ENCODE measurements around the gene TBC1D22A.

The TBC1D22A gene

DNA sequence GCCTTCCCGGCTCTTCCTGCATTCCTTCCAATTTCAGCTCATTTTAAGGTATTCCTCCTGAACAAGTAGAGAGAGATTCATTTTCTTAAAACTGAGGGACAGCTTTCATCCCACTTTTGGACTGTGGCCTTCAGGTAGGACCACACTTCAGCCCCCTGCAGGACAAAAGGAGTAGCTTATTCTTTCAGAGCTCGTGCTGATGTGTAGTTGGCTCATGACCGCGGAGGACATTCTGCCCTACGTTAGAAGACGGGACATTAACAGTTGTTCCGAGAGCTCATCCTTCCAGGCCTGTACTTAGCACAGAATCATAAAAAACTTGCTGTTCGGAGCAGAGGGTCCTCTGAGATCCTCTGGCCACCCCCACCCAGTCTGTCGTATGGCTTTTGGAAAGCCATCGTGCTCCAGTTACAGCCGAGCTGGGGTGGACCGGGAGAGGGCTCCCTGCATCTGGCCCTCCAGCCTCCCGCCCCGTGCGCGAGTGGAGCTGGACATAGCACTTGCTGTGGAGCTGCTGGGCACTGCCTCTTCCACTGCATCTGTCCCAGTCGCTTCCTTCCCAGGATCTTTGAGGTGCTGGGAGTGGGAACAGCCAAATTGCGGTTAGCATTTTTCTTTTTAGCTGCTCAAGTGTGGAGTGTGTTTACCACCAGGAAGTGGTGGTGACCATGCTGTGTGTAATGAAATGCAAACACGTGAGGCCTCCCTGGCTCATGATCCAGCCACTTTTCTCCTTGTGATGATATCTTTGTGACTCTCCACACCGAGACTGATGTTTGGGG, 250.3 kb downstream of the TBC1D22A start:
- DNase-seq (ENCODE audit: low read depth in 2 of 2) = no peak

DNA sequence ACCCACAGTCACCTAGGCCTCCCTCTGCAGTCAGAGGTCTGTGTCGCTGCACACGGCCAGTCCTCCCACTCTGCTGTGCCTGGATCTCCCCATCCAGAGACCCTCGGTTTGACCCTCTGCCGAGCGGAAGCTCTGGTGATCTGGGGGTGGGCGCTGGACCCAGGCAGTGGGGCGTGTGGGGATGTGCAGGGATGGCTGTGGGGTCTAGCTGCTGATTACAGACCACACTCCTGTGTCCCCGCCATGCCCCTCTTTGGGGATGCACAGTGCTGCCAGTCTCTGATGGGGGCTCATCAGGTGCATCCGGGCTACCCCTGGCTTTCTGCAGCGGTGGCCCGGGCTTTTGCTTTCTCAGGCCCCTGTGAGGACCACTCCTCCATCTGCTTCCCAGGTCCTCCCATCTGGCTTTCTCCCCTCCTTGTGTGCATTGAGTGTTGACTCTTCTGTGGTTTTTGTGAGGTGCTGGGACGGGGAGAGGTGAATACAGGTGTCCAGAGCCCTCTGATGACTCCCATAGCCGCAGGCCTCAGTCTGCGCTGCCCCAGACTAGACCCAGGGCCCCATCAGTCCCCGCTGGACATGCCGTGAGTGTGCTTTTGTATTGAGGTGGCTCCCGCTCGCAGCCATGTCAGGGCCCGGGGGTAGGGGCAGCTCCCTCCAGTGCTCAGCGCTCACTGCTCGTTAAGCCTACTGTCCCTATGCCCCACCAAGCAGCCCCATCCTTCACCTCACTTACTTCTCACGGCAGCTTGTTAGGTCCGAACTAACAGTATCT, 251.6 kb downstream of the TBC1D22A start:
- DNase-seq (ENCODE audit: low read depth in 2 of 2) = no peak

DNA sequence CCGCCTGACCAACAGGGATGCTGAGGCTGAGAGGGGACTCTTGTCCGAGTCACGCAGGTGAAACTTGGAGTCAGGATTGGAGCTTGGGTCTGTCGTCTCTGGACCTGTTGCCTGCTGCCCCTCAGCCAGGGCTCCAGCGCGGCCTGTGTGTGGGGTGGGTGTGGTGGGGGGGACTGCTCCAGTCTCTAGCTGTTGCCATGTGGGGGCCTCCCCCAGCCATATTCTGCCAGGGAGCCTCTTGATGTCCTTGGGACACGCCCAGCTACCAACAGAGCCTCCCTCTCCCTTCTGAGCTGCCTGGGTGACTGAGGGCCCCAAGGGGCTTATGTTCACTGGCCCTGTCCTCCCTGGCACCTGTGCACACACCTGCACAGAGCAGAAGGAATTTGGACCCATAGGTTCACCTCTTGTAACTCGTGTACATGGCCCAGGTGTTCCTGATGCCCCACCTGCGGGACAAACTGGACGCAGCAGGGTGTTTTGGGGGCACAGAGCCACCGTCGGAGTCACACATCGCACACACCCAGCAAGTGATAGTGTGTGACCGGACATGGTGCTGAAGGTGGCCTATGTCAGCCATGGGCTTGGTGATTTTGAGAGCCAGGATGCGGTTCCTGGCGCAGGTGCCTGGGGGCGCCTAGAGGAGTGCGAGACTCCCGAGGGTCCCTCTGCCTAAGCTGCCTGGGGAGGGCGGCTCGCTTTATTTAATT, 252.3 kb downstream of the TBC1D22A start:
- no peak for DNase-seq (ENCODE audit: low read depth in 2 of 2)

DNA sequence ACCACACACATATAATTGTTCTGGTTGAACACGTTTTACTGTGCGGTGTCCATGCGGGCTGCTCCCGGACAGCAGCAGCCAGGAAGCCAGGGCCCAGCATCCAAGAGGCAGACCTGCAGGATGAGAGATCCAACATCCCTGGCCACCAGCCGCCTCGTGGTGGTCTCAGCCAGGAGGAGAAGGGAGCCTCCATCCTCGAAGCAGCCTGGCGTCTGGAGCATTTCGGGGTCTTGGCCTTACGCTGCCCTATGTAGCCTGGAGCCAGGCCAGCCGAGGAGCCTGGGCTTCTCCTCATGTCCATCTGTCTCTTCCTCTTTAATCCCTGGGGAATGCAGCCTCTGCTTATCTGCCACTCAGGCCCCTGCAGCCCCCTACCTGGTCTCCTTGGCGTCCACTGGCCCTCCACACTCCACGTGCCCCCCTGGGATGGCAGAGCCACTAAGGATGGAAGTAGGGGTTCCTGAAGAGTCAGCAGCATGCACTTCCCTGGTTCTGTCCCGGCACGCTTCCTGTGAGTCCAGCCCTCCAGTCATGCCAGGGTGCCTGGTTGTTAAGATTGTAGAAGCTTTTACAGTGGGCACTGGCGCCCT, 253.2 kb downstream of the TBC1D22A start:
- no peak for DNase-seq (ENCODE audit: low read depth in 2 of 2)

DNA sequence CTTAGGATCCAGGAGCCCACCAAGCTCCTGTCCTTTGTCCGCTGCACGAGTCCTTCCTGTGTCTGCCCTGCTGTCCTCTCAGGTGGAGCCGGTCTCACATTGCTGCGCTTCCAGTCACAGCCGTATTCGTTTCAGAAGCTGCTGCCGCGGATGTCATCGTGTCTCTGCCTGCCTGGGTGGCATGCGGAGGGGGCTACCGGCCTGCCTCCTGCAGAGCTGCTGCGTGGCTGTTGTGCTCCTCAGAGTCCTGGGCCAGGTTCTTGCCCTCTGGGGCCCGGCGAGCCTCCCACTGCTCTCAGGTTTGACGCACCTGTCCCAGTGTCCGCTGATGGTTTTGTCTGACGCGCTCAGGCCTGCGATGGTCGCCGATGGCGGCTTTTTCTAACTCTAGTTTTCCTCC, 254.2 kb downstream of the TBC1D22A start:
- DNase-seq (ENCODE audit: low read depth in 2 of 2) = no peak

DNA sequence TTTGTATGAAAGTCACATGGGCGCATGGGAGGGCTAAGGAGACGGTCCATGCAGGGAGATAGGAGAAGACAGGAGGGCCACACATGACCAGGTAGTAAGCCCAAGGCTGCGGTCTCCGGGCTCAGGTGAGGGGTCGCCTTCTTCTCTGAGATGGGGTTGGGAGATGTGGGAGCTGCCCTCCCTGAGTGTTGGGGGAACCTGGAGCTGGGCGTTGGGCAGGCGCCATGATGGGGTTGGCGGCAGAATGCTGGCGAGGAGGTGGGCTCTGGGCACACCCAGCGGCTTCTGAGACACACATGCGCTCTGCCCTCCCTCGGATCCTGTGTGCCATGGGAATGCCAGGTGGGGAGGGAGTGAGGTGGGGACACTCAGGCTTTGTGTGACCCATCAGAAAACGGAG, 254.8 kb downstream of the TBC1D22A start:
- DNase-seq (ENCODE audit: low read depth in 2 of 2) = no peak

DNA sequence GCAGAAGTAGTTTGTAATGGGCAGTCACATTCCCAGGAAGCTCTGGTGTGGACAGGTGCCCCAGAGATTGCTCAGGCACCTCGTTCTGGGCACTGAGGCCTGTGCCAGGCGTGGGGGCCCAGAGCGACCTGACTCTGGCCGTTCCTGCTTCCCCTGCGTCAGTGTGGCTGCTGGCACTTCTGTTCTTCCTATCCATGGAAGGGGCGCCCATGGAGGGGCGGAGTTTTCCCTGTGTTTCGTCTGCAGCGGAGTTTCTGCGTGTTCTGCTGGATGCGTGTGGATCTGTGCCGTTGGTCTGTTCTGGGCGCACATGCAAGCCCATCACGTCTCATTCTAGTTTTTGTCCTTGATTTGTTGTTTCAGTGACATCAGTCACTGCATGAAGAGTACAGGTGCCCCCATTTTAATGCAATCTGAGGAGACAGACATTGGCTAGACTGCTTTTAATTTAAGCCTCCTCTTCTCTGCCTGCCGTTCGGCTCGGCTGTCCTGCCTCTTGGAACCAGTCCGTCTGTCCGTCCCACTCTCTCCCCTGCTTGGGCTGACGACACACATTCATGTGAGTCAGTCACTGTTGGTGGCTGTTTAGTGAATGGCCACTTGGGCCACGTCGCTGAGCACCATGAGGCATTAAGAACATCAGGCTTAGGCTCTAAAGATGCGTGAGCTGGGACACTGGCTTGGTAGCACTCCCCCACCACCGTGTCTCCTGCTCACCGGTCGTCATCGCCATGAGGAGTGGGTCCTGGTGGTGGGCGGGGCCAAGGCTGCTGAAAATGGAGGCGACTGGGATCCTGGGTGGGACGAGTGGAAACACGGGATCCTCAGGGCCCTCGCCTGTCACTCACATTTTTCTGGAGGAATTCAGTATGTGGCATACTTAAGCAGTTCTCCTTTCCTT, 255.8 kb downstream of the TBC1D22A start:
- DNase-seq (ENCODE audit: low read depth in 2 of 2) = no peak

DNA sequence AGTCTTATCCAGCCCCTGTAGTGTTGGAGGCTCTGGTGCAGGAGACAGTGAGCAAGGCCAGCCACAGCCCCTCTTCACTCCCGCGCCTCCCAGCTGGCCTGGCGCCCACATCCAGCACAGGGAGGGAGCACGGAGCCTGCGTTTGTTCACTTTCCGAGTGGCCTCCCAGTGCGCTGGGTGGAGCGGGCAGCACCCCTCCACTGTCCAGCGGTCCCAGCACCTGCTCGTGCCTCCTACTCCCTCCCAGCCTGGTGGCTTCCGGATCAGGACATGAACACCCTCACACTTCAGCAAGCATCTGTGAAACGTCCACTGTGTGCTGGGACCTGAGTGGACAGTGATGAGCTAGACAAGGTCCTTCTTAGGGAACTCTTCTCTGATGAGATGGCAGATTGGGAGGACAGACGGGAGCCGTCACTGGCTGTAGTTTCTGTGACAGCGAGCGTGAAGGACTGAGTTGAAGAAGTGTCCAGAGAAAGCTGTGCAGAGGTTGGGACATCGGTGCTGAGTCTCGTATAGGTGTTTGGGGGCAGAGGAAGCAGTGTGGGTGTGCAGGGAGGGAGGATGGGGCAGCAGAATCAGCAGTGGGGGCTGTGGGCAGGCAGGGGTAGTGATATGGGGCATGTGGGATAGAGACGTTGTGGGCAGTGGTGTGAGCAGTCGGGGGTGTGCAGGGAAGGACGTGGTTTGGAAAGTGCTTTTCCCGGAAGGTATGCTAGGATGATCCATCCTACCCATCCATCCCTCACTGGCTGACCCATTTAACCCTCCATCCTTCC, 256.8 kb downstream of the TBC1D22A start:
- no peak for DNase-seq (ENCODE audit: low read depth in 2 of 2)

DNA sequence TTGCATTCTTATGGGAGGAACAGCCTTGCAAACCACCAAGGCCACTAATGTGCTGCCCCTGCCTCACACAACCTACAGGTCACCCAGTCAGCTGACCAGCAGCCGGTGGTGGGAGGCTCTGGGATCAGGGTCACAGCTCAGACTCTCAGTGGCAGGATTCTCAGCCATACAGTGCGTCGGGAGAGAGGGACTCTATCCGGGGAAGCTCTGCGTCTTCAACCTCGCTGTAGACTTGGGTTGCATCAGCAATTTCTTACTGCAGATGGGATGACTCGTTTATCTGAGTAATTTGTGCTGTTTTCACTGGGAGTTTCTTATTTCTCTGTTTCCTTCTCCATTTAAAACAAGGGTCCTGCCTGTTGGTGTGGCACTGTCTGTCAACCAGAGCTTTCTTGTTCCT, 257.7 kb downstream of the TBC1D22A start:
- no peak for DNase-seq (ENCODE audit: low read depth in 2 of 2)

DNA sequence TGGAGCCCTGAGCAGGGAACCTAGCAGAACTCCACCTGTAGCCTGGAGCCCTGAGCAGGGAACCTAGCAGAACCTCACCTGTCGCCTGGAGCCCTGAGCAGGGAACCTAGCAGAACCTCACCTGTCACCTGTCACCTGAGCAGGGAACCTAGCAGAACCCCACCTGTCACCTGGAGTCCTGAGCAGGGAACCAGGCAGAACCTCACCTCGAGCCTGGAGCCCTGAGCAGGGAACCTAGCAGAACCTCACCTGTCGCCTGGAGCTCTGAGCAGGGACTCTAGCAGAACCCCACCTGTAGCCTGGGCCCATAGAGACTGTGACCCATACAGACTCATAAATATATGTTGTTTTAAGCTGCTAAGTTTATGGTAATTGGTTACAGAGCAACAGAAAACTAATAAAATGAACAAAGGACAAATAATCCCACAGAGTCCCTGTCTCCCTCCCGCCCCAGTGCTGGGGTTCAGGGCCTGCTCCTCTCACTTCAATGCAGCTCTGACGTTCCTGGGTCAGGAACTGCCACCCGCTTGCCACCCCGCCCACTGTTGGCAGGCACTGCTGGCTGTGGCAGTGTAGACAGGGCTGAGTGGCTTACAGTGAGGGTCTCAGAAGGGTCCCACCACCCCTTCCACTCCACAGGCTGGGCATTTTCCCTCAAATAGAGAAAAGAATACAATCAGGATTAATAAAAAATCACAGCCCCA, 259.1 kb downstream of the TBC1D22A start:
- no peak for DNase-seq (ENCODE audit: low read depth in 2 of 2)

DNA sequence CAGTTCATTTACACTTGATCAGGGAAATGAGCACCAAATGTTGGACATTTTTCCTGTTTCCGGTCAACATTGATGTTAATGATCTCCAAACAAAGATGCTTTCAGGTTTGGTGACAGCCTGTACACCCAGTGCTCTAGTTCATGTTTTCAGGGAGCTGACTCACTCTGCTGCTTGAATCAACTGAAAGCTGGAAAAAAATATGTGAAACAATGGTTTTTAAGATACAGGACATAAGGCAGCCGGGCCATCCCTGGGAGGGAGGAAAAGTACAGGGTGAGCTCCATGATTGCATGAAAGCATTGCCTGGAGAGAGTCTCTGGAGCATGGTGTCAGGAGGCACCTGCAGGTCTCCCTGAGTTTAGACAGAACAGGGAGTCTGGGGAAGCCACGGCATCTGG, 259.6 kb downstream of the TBC1D22A start:
- no peak for DNase-seq (ENCODE audit: low read depth in 2 of 2)

DNA sequence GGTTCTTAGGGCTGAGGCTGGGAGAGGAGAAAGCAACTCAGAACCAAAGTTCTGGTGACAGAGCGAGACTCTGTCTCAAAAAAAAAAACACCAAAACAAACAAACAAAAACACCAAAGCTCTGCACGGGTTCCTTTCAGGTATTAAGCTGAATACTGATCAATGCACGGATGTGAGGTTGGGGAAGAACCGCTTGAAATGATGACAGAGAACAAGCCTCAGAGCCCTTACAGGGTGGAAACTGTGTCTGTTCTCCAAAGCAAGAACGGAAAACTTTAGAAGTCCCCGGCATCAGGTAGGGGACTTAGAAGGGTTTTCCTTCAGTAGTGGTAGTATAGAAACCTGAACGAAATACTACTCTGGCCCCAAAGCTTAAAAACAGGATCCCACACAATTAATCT, 260.0 kb downstream of the TBC1D22A start:
- no peak for DNase-seq (ENCODE audit: low read depth in 2 of 2)

DNA sequence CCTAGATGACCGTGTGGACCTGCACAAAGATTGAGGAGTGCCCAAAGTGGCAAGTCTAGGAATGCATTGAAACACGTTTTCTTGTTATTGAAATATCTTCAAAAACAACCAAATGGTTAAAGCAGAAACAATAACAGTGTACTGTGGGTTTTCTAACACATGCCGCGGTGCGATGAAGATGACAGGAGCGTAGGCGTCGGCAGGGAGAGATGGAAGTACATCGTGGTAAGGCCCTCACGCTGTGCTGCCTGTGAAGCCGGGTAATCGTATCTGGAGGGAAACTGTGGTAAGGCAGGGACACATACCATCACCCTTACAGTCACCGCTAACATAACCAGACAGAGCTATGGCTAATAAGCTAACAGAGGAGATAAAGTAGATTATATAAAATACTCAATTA, 261.4 kb downstream of the TBC1D22A start:
- DNase-seq (ENCODE audit: low read depth in 2 of 2) = no peak

DNA sequence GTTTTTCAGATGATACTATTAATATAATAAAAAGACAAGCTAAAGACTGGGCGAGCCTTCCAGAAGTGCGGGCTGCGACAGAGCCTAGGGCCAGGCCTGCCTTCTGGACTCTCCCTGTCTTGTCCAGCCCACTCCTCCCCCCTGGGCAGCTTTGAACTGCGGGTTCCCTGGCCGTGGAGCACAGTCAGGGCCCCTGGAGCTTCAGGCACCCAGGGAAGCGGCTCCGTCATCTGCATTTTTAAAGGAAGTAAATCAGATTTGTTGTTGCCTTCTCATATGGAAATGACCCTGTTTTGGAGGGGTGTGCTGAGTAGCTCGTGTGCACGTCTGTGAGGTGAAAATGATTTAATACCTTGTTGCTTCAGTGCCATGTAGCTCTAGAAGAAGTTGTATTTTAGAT, 265.3 kb downstream of the TBC1D22A start:
- DNase-seq (ENCODE audit: low read depth in 2 of 2) = no peak

DNA sequence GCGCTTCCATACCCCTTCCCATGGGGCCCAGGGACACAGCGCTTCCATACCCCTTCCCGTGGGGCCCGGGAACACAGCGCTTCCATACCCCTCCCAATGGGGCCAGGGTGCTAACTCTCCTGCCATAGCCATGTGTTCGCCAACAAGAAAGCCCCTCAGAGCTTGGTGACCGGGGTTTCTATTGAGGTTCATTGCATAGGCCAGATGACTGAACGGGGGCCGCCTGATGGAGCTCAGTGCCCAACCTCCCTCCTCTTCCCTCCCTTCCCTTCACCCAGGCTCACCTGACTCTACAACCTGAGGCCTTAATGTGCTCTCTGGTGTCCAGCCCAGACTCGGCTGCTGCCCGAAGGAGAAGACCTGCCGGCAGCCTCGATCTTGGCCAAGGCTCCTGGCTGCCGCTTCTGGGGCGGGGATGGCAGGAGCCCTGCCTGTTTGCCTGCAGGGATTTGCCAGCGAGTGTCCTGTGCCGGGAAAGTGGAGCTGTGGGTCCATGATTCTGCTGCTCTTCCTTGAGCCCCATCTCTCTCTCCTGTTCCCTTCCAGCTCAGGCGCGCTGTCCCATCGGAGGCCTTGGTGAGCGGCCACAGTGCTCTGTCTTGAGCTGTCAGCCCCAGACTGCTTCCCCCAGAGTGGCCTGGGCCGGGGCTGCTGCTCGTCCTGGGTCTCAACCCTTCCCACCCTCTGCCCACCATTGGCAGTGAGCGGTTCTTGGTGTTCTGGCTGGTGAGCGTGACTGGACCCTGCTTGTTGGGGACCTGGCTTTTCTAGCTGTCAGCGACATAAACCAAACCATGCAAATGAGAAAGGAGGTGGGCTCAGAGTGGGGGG, 267.0 kb downstream of the TBC1D22A start:
- DNase-seq (ENCODE audit: low read depth in 2 of 2) = no peak

DNA sequence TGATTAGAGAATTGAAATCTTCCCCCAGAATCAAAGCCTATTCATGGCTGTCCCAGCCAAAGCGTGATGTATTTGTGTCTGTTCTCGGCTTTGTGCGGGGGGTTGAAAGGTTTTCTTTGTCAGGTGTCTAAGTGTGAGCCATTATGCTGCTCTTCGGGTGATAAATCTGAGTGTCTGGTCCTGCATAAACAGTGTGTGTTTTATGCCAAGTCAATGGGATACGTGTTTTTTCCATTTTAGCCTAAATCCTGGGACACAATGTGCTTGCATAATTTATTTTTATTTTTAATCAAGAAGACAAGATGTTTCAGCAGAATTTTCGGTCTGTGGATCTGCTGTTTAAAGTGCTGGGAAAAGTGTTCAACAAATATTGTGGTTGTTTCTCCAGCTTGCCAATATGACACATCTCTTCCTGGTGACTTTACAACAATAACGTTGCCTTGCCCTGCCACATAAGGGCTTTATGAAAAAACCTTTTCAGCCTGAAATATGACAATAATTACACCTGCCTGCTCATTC, 267.8 kb downstream of the TBC1D22A start:
- no peak for DNase-seq (ENCODE audit: low read depth in 2 of 2)

DNA sequence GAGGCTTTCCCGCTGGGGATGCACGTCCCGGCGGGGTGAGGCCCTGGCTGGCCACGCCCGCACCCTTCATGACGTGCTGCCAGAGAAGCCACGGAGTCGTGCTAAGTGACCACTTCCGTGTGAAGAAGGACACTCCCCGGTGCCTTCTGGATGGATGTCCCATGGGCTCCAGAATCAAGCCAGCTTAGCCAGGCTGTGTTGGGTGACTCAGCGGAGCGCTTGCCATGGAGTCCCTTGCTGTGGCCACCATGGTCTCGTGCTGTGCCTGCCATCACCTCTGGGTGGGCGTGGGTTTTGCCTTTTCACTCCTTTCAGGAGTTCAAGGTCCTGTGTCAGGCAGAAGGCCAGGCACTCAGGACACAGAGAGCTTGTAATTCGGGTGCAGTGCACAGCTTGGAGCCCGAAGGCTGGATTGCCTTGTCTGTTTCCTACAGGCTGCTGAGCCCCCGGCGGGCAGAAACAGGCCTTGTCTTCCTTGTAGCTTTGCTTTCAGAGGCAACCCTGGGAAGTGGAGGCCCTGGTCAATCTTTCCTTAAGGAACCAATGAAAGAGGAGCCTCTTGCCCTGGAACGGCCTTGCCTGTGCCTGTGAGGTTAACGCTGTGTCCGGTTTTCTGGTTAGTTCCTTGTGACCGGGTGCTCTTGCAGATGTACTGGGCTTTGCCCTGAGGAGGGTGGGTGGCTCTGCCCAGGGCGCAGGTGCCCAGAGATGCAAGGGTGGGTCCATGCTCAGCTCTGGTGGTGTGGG, 268.6 kb downstream of the TBC1D22A start:
- DNase-seq (ENCODE audit: low read depth in 2 of 2) = no peak

DNA sequence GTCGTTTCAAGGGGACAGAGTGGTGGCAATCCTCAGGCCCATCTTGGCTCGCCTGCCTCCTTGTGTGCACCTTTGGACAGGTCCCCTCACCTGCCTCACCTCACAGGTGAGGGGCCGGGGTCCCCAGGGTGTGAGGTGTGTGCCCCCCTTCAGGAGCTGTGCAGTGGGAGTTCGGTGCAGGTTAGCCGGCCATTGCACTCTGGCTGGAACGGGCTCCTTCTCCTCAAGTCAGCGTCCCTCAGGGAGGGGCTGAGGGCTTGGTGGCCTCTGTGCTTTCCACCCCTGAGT, 269.1 kb downstream of the TBC1D22A start:
- DNase-seq (ENCODE audit: low read depth in 2 of 2) = no peak

Measured in stimulated activated CD4-positive, alpha-beta T cell treated with anti-CD3 and anti-CD28 coated beads, Interleukin-15, amount 100 ng/mL, for 48 hours (primary cell).